T1000 (cell line): ENCODE data around the gene CNN2.
"Not testable (repeated sequence)": the region's sequence is repeated elsewhere in the genome, so short reads cannot be mapped to it uniquely, and the experiment has no call there.

ENCODE experiments used
- DNase-seq: peaks from one replicate; lab custom pipeline; 2025; ENCODE audit warnings: mixed read lengths; lab: John Stamatoyannopoulos, UW

Gene CNN2

GRCh38 chr19:1010586-1011510 is 15.6 kb upstream of the CNN2 start:
- no peak for DNase-seq

GRCh38 chr19:1011831-1012333 is 14.5 kb upstream of the CNN2 start:
- no peak for DNase-seq

GRCh38 chr19:1012334-1012733 is 14.1 kb upstream of the CNN2 start:
- DNase-seq, result no peak

GRCh38 chr19:1013218-1013617 is 13.2 kb upstream of the CNN2 start:
- no peak for DNase-seq

GRCh38 chr19:1014161-1015060 is 12.0 kb upstream of the CNN2 start:
- no peak for DNase-seq

GRCh38 chr19:1015061-1015781 is 11.2 kb upstream of the CNN2 start:
- no peak for DNase-seq

GRCh38 chr19:1015782-1016646 is 10.4 kb upstream of the CNN2 start:
- no peak for DNase-seq

- DNase-seq, result no peak
Measured at GRCh38 chr19:1016647-1017114, 9.7 kb upstream of the CNN2 start.

- no peak for DNase-seq
Measured at GRCh38 chr19:1017115-1017905, 9.1 kb upstream of the CNN2 start.

- no peak for DNase-seq
Measured at GRCh38 chr19:1017906-1018305, 8.5 kb upstream of the CNN2 start.

- no peak for DNase-seq
Measured at GRCh38 chr19:1018393-1018792, 8.0 kb upstream of the CNN2 start.

- no peak for DNase-seq
Measured at GRCh38 chr19:1018932-1019615, 7.3 kb upstream of the CNN2 start.

- no peak for DNase-seq
Measured at GRCh38 chr19:1019616-1019961, 6.8 kb upstream of the CNN2 start.

- DNase-seq, result no peak
Measured at GRCh38 chr19:1019980-1020867, 6.2 kb upstream of the CNN2 start.

- DNase-seq, result peak; percentile 98
Measured at GRCh38 chr19:1020868-1021425, 5.5 kb upstream of the CNN2 start, which contains the start of gene TMEM259. Gene TMEM259, minus strand, starts transcription at chr19:1021123. Its CDS starts 127 bp downstream, at chr19:1020996.

- not testable (repeated sequence) for DNase-seq
Measured at GRCh38 chr19:1023883-1024188, 2.6 kb upstream of the CNN2 start.

- not testable (repeated sequence) for DNase-seq
Measured at GRCh38 chr19:1025080-1025479, 1.3 kb upstream of the CNN2 start.
